ENCODE data around the gene SMOC1. TPM values are rescaled to one million over a fixed set of nuclear protein-coding genes. Genes with fewer than 3 reads are reported as not detected.

The SMOC1 gene
- total RNA-seq, 1 experiment from 2014 or later: 0.68 TPM

DNA sequence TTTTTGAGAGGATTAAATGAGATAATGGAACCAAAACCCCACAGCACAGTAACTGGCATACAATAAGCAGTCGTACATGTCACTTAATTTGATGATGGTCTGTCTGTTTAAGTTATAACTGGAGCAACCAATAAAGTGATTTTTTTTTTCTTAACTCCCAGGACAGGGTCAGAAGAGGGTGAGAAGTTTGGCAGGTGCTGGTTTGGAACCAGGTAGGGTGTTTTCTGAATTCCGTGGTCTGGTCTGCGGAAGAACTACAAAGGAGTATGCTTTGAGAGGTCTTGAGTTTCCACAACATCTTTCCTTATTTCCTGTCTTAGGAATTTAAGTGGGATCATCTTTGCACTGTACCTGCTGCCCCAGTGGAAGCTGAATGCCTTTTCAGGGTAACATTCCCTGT lies 197.8 kb downstream of the SMOC1 start:
- Histone ChIP-seq H3K4ac (ENCODE audit: low read depth, low read length) (no peak overlapping the region), H3K9me3 (ENCODE audit: control insufficient read depth, low read depth, low read length) (no peaks in the 10 kb centered on the region), H2BK5ac (ENCODE audit: insufficient read length, low read length) (no peak overlapping the region), H3K23me2 (ENCODE audit: insufficient read length, low read depth, low read length, poor library complexity, severe bottlenecking) (no peaks in the 10 kb centered on the region), H3K9ac (ENCODE audit: extremely low read depth, insufficient read length, low read length) (no peak overlapping the region), H2BK12ac (ENCODE audit: insufficient read length, low read depth, low read length) (no peak overlapping the region), H2BK20ac (ENCODE audit: low read depth, low read length, poor library complexity, severe bottlenecking) (no peak overlapping the region), H2AK5ac (ENCODE audit: insufficient read length, low read length) (no peak overlapping the region), H3K27ac (ENCODE audit: insufficient read length, low read depth, low read length) (no peak overlapping the region), H3K79me2 (ENCODE audit: insufficient read depth, low read length) (no peaks in the 10 kb centered on the region), H3K18ac (ENCODE audit: insufficient read length, low read depth, low read length) (no peak overlapping the region), H3K23ac (ENCODE audit: insufficient read length, low read depth, low read length) (no peak overlapping the region), H2BK15ac (ENCODE audit: low read depth, low read length) (no peak overlapping the region), H4K91ac (ENCODE audit: insufficient read length, low read depth, low read length) (no peak overlapping the region), H4K5ac (ENCODE audit: insufficient read length, low read depth, low read length) (no peak overlapping the region), H2AFZ (ENCODE audit: low read length) (no peak overlapping the region), H3K56ac (ENCODE audit: insufficient read length, low read depth, low read length) (no peak overlapping the region), H3K79me1 (ENCODE audit: insufficient read depth, low read depth, low read length, poor library complexity, severe bottlenecking) (no peaks in the 10 kb centered on the region), H3K4me2 (ENCODE audit: insufficient read depth, insufficient read length, low read length) (no peak overlapping the region), H3K27me3 (ENCODE audit: insufficient read depth, low read length) (no peaks in the 10 kb centered on the region), H4K20me1 (ENCODE audit: control insufficient read depth, insufficient read depth, insufficient read length) (no peaks in the 10 kb centered on the region), H3K4me1 (ENCODE audit: insufficient read depth, low read length) (no peaks in the 10 kb centered on the region; the same call in 1 of the 2 replicates), H3T11ph (ENCODE audit: low read length) (no peak overlapping the region), H2BK120ac (ENCODE audit: low read depth, low read length, poor library complexity, severe bottlenecking) (no peak overlapping the region), H3K14ac (ENCODE audit: insufficient read depth, low read length) (no peak overlapping the region), H4K8ac (replicated peaks; ENCODE audit: insufficient read length, low read depth, low read length) (no peak overlapping the region)
- no CpG with 5 or more reads among the region's 3 CpGs for WGBS (ENCODE audit: extremely low coverage, insufficient read length, low lambda C conversion rate)
- Mint-ChIP-seq H3K9me3 (no peaks in the 10 kb centered on the region), H3K4me3 (no peak overlapping the region), H3K27me3 (ENCODE audit: low read depth) (peaks cover 7% of the 10 kb centered on the region), H3K27ac (no peak overlapping the region), H3K4me1 (peaks cover 3 to 16% of the 10 kb centered on the region in 2 experiments; a peak in 3 of 4 replicates), H3K36me3 (ENCODE audit: insufficient read depth in 1 of 3, low read depth in 3 of 3) (no peaks in the 10 kb centered on the region)
- DNase-seq: no peak
- TF ChIP-seq, protein P1, sequence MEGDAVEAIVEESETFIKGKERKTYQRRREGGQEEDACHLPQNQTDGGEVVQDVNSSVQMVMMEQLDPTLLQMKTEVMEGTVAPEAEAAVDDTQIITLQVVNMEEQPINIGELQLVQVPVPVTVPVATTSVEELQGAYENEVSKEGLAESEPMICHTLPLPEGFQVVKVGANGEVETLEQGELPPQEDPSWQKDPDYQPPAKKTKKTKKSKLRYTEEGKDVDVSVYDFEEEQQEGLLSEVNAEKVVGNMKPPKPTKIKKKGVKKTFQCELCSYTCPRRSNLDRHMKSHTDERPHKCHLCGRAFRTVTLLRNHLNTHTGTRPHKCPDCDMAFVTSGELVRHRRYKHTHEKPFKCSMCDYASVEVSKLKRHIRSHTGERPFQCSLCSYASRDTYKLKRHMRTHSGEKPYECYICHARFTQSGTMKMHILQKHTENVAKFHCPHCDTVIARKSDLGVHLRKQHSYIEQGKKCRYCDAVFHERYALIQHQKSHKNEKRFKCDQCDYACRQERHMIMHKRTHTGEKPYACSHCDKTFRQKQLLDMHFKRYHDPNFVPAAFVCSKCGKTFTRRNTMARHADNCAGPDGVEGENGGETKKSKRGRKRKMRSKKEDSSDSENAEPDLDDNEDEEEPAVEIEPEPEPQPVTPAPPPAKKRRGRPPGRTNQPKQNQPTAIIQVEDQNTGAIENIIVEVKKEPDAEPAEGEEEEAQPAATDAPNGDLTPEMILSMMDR (conservative IDR thresholded peaks at IDR 0.05): no peak

All from H9 (cell line).